HG02759 (cell line): ENCODE measurements around the gene CLASP2.
"Not testable (repeated sequence)": the region's sequence is repeated elsewhere in the genome, so short reads cannot be mapped to it uniquely, and the experiment has no call there.

Experiments
- ATAC-seq: cut with Tn5 transposase; IDR thresholded peaks from one replicate; pipeline ENCODE4 v1.9.1; 2021; ENCODE audit warnings: mild to moderate bottlenecking, moderate library complexity; ENCODE audit not compliant: unreplicated experiment

The CLASP2 gene

GRCh38 chr3:33690341-33690740 lies 27.7 kb downstream of the CLASP2 start:
- ATAC-seq = no peak

GRCh38 chr3:33687406-33688010 lies 30.5 kb downstream of the CLASP2 start:
- ATAC-seq = no peak

GRCh38 chr3:33682770-33683169 lies 35.3 kb downstream of the CLASP2 start:
- no peak for ATAC-seq

DNA sequence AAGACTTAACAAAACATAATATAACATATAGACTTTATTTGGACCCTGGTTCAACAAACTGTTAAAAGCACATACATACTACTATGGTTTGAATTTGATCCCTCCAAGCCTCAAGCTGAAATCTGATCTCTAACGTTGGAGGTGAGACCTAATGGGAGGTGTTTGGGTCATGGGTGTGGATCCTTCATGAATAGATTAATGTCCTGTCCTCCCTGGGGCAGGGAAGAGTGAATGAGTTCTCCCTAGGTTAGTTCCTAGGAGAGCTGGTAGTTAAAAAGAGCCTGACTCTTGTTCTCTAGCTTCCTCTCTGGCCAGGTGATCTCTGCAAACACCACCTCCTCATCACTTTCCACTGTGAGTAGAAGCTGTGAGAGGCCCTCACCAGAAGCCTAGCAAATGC lies 36.4 kb downstream of the CLASP2 start:
- no peak for ATAC-seq

GRCh38 chr3:33678073-33678472 lies 40.0 kb downstream of the CLASP2 start:
- no peak for ATAC-seq

- not testable (repeated sequence) for ATAC-seq
These were observed 44.6 kb downstream of the CLASP2 start for GRCh38 chr3:33673436-33673835.

- no peak for ATAC-seq
These were observed 49.4 kb downstream of the CLASP2 start for GRCh38 chr3:33668618-33669017.

DNA sequence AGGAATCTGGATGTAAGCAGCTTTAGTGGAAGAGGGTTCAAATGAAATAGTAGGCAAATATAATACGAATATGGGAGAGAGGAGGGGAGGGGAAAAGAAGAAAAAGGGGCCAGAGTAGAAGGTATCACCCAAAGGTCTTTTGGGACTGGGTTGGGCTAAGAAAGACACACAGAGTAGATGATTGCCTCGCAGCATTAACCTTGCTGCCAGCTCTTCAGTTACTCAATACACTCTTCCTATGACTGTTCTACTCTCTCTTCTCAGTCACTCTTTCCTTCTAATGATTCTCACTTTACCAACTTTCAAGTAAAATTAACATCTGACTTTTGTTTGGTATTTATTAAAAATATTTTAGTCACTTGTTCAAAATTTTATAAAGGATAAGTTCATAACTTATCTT lies 52.8 kb downstream of the CLASP2 start:
- no peak for ATAC-seq

GRCh38 chr3:33664195-33664594 lies 53.9 kb downstream of the CLASP2 start:
- no peak for ATAC-seq

- ATAC-seq = no peak
These were observed 55.0 kb downstream of the CLASP2 start for GRCh38 chr3:33663042-33663441.

DNA sequence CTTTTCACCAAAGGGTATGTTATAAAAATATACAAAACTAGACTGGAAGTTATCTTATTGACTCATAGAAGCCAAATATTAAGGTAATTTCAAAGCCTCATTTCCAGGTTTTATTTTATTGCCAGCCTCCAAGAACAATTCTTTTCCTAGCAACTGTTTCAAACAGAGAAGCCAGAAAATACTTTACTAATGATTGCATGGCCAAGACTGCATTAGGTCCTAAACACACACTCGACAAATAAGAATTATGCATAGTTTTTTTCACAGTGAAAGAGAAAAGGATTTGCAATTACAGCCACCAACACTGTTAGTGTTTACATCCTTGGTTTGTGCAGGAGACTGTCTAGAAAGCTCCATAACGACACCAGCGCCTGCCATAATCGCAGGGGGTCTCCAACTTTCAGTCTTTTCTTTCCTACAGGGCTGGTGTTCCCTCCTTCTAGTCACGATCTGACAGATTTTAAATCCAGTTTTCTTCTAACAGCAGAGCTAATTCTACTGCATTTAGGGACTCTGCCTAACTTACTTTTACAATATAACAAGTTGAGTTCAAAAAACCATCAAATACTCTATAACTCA lies 58.1 kb downstream of the CLASP2 start:
- no peak for ATAC-seq

GRCh38 chr3:33658991-33659848 lies 58.8 kb downstream of the CLASP2 start:
- peak; percentile 92 for ATAC-seq

DNA sequence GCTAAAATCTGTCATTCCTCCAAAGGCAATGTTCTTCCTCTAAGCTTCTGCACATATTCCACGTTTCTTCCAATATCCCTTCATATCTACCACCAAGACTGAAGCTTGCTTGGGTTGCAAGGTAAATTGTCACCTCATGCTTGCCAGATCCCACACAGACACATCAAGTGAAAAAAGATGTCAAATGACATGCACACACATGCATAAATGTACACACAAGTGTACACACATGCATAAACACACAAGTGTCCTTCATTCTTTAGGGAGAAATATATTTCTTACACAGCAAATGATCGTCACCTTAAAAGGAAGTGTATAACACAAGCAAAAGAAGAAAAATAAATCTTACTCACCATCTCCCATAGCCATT lies 59.4 kb downstream of the CLASP2 start:
- ATAC-seq = no peak

DNA sequence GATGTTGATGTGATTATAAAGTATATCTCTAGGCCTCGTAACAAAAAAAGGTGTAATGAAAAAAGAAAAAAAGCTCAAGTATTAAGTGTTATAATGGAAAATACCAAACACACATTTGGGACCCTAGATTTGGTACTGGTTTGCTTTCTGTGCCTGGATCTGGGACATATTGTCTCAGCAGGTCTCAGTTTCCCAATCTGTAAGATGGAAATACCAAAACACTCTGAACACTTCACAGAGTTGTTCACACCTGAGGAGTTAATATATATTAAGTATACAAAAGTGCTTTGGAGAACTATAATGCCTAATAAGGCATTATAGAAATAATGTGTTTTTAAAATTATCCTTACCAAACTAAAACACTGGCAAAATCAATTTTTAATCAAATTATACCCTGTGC lies 60.0 kb downstream of the CLASP2 start:
- ATAC-seq = no peak

GRCh38 chr3:33652736-33653135 lies 65.3 kb downstream of the CLASP2 start:
- ATAC-seq = no peak

GRCh38 chr3:33651101-33651500 lies 67.0 kb downstream of the CLASP2 start:
- ATAC-seq = not testable (repeated sequence)

- no peak for ATAC-seq
These were observed 67.6 kb downstream of the CLASP2 start for GRCh38 chr3:33650495-33650894.

DNA sequence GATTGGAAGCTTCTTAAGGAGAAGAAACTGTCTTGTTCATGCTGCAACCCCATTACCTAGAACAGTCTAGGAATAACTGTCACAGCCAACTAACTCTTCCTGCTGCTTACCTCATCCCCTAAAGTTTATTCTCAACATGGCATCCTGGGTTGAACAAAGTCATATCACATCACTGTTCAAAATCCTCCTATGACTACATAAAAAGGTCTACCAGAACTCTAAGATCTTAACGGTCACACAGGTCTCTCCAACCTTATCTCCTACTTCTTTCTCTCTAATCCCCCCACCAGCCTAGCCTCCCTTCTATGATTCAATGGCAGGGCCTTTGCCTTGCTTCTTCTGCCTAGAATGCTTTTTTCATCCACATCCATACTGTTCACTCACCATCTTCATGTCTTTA lies 69.3 kb downstream of the CLASP2 start:
- ATAC-seq = no peak

- no peak for ATAC-seq
These were observed 71.6 kb downstream of the CLASP2 start for GRCh38 chr3:33646406-33646805.

GRCh38 chr3:33645060-33645647 lies 72.9 kb downstream of the CLASP2 start:
- no peak for ATAC-seq

DNA sequence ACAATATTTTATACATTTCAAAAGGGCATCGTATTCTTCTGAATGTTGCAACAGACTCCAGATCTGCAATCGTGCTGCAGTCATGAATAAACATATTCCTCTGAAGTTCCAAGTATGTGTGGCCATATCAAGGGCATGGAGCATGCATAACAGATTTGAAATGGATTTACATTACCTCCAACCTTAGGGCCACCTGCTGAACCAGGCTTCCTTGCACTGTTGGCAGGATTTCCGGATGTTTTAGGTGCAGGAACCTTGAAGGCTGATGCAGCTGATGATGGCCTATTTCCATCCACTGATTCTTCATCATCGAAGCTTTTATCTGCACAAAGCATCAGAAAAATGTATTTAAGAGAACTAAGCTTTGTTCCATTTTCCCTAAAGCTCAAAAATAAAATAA lies 73.5 kb downstream of the CLASP2 start:
- no peak for ATAC-seq

- no peak for ATAC-seq
These were observed 75.2 kb downstream of the CLASP2 start for GRCh38 chr3:33642806-33643205.
